ENCODE measurements around the gene ABCC12.

DNA sequence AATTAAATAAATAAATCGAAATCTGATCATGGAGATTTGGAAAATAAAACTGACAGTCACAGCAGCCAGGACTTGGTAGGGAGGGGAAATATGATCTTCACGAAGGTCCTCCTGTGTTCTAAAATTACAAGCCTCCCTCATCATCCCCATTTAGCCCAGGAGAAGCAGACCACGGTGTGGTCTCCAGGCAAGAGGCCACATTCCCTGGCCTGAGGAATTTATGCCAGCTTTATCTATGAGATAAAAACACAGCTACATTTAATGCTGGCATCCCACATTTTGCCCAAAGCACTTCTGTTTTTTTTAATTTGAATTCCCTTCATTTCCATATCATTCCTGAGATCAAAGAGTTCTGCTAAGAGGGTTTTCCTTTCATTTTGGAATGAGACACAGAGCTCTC is 43.2 kb downstream of the ABCC12 start:
- TF ChIP-seq FOXJ3 (CRISPR knock-in tag; IDR thresholded peaks at IDR 0.05; ENCODE audit: borderline replicate concordance) (no peak), SP1 (CRISPR knock-in tag; conservative IDR thresholded peaks at IDR 0.05) (no peak), TP53 (CRISPR knock-in tag; IDR thresholded peaks at IDR 0.05) (no peak), ZNF138 (CRISPR knock-in tag; conservative IDR thresholded peaks at IDR 0.05) (no peak), ELF4 (CRISPR knock-in tag; IDR thresholded peaks at IDR 0.05; ENCODE audit: low read depth) (no peak), ETV6 (CRISPR knock-in tag; IDR thresholded peaks at IDR 0.05) (no peak), ZNF121 (CRISPR knock-in tag; IDR thresholded peaks at IDR 0.05) (no peak), GABPB1 (CRISPR knock-in tag; IDR thresholded peaks at IDR 0.05) (no peak), CREM (CRISPR knock-in tag; IDR thresholded peaks at IDR 0.05) (no peak)
- TF ChIP-seq, protein P1, sequence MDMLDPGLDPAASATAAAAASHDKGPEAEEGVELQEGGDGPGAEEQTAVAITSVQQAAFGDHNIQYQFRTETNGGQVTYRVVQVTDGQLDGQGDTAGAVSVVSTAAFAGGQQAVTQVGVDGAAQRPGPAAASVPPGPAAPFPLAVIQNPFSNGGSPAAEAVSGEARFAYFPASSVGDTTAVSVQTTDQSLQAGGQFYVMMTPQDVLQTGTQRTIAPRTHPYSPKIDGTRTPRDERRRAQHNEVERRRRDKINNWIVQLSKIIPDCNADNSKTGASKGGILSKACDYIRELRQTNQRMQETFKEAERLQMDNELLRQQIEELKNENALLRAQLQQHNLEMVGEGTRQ (CRISPR knock-in tag; IDR thresholded peaks at IDR 0.05) = no peak
- TF ChIP-seq, protein P2, sequence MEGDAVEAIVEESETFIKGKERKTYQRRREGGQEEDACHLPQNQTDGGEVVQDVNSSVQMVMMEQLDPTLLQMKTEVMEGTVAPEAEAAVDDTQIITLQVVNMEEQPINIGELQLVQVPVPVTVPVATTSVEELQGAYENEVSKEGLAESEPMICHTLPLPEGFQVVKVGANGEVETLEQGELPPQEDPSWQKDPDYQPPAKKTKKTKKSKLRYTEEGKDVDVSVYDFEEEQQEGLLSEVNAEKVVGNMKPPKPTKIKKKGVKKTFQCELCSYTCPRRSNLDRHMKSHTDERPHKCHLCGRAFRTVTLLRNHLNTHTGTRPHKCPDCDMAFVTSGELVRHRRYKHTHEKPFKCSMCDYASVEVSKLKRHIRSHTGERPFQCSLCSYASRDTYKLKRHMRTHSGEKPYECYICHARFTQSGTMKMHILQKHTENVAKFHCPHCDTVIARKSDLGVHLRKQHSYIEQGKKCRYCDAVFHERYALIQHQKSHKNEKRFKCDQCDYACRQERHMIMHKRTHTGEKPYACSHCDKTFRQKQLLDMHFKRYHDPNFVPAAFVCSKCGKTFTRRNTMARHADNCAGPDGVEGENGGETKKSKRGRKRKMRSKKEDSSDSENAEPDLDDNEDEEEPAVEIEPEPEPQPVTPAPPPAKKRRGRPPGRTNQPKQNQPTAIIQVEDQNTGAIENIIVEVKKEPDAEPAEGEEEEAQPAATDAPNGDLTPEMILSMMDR (IDR thresholded peaks at IDR 0.05) = no peak
- TF ChIP-seq, protein P3, sequence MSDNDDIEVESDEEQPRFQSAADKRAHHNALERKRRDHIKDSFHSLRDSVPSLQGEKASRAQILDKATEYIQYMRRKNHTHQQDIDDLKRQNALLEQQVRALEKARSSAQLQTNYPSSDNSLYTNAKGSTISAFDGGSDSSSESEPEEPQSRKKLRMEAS (CRISPR knock-in tag; IDR thresholded peaks at IDR 0.05) = no peak
- TF ChIP-seq, protein P4, sequence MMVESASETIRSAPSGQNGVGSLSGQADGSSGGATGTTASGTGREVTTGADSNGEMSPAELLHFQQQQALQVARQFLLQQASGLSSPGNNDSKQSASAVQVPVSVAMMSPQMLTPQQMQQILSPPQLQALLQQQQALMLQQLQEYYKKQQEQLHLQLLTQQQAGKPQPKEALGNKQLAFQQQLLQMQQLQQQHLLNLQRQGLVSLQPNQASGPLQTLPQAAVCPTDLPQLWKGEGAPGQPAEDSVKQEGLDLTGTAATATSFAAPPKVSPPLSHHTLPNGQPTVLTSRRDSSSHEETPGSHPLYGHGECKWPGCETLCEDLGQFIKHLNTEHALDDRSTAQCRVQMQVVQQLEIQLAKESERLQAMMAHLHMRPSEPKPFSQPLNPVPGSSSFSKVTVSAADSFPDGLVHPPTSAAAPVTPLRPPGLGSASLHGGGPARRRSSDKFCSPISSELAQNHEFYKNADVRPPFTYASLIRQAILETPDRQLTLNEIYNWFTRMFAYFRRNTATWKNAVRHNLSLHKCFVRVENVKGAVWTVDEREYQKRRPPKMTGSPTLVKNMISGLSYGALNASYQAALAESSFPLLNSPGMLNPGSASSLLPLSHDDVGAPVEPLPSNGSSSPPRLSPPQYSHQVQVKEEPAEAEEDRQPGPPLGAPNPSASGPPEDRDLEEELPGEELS (CRISPR knock-in tag; IDR thresholded peaks at IDR 0.05) = no peak
